Naive thymus-derived CD4-positive, alpha-beta T cell (primary cell): Measurements from ENCODE around the gene SAE1. TPM values are rescaled to one million over a fixed set of nuclear protein-coding genes. Genes with fewer than 3 reads are reported as not detected.

ENCODE experiments used
- ATAC-seq: fragments of 150-1000 bp; cut with Tn5 transposase; 2 replicates; pipeline ENCODE4 v1.10.0; 2021; ENCODE audit warnings: mild to moderate bottlenecking, moderate library complexity
- CTCF ChIA-PET: fragments of 350-600 bp; sonication (Branson Sonifier 250); formaldehyde crosslinking; loops from one replicate; lab custom pipeline; 2021; ENCODE audit warnings: antibody characterized with exemption; lab: Charles Lee
- POLR2A ChIA-PET: fragments of 350-600 bp; sonication (Branson Sonifier 250); formaldehyde crosslinking; loops from one replicate; lab custom pipeline; 2021; ENCODE audit warnings: antibody characterized with exemption, inconsistent platforms; lab: Charles Lee
- DNase-seq, 9 donors: peaks; one replicate each; pipeline versions ENCODE4 v3.0.0 to v3.0.0-alpha.2; 2020 to 2022; ENCODE audit warnings: mixed read lengths in 1 of 9
- H3K27ac ChIP-seq: one replicate; pipeline ENCODE4 v1.7.0; 2013; ENCODE audit warnings: mild to moderate bottlenecking, low read depth, low read length, moderate library complexity
- H3K27me3 ChIP-seq, 2 donors: one replicate each; pipeline ENCODE4 v1.7.0; 2013; ENCODE audit warnings: low read length in 2 of 2, mild to moderate bottlenecking in 2 of 2, moderate library complexity in 2 of 2; ENCODE audit not compliant: control insufficient read depth in 2 of 2, insufficient read depth in 2 of 2
- H3K36me3 ChIP-seq, 3 experiments: 1 replicate in 2 of 3; 2 replicates in 1 of 3; pipeline ENCODE4 v1.7.0; 2013; ENCODE audit warnings: low read length in 3 of 3, mild to moderate bottlenecking in 3 of 3, moderate library complexity in 1 of 3; ENCODE audit not compliant: insufficient read depth in 3 of 3, control insufficient read depth in 2 of 3
- H3K4me1 ChIP-seq, 2 donors: one replicate each; pipeline ENCODE4 v1.7.0; 2013; ENCODE audit warnings: low read length in 2 of 2, mild to moderate bottlenecking in 2 of 2, moderate library complexity in 1 of 2; ENCODE audit not compliant: control insufficient read depth in 2 of 2, insufficient read depth in 2 of 2
- H3K4me3 ChIP-seq: 2 replicates; pipeline ENCODE4 v1.7.0; 2013; ENCODE audit warnings: mild to moderate bottlenecking, low read length
- H3K9me3 ChIP-seq, 3 experiments: 1 replicate in 2 of 3; 2 replicates in 1 of 3; pipeline ENCODE4 v1.7.0; 2013; ENCODE audit warnings: low read length in 3 of 3; ENCODE audit not compliant: control insufficient read depth in 2 of 3
- H3K27ac Mint-ChIP-seq, 9 donors: one replicate each; pipeline ENCODE4 v1.8.0; 2020 to 2022; ENCODE audit warnings: mixed read lengths in 9 of 9, mild to moderate bottlenecking in 8 of 9, moderate library complexity in 5 of 9, inconsistent platforms in 2 of 9
- H3K27me3 Mint-ChIP-seq, 5 donors: one replicate each; pipeline ENCODE4 v1.8.0; 2021 to 2022; ENCODE audit warnings: mixed read lengths in 5 of 5, mild to moderate bottlenecking in 1 of 5
- H3K36me3 Mint-ChIP-seq, 5 donors: one replicate each; pipeline ENCODE4 v1.8.0; 2020 to 2022; ENCODE audit warnings: mixed read lengths in 5 of 5, mild to moderate bottlenecking in 3 of 5, inconsistent platforms in 1 of 5
- H3K4me1 Mint-ChIP-seq, 7 donors: one replicate each; pipeline ENCODE4 v1.8.0; 2020 to 2022; ENCODE audit warnings: mixed read lengths in 7 of 7, mild to moderate bottlenecking in 3 of 7, inconsistent platforms in 1 of 7
- H3K4me3 Mint-ChIP-seq, 10 donors: one replicate each; pipeline ENCODE4 v1.8.0; 2020 to 2022; ENCODE audit warnings: mild to moderate bottlenecking in 10 of 10, mixed read lengths in 10 of 10, moderate library complexity in 6 of 10, inconsistent platforms in 2 of 10
- H3K9me3 Mint-ChIP-seq, 11 donors: one replicate each; pipeline ENCODE4 v1.8.0; 2020 to 2022; ENCODE audit warnings: mixed read lengths in 11 of 11, mild to moderate bottlenecking in 4 of 11, inconsistent platforms in 1 of 11, moderate library complexity in 1 of 11
- intact Hi-C, 2 donors: fragments of 100-400 bp; cut with micrococcal nuclease; formaldehyde crosslinking; loops; one replicate each; pipeline ENCODE4 v1.15.1; 2023
- polyA plus RNA-seq, 2 donors: library from polyadenylated mRNA; unstranded; fragments of 300-500 nt; fragmentation: Illumina TruSeq; gene quantifications; one replicate each; pipeline ENCODE4 v1.2.3, GENCODE V29; 2021
- total RNA-seq, 6 experiments: library from RNA in 5 of 6; stranded (reverse) in 5 of 6; gene quantifications; 1 replicate in 5 of 6; 2 replicates in 1 of 6; pipeline ENCODE4 v1.2.3 and lab custom pipeline; 2021 to 2026

SAE1 gene
- total and polyA plus RNA-seq, 7 experiments from 2014 or later: 34.3 to 181 (median 50.0) TPM

DNA sequence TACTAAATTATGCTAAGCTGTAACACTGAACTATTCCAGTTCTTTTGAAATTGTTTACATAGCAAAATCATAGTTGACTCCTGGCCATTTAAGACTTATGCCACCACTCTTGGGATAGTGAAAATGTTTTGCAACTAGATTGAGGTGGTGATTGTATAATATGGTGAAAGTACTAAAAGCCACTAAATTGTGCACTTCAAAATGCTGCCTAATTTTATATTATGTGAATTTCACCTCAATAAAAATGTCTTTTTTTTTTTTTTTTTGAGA is 5.0 kb upstream of the SAE1 start:
- Mint-ChIP-seq H3K27me3 (peaks cover 0 to 8% (median 0%) of the 10 kb centered on the region in 5 donors), H3K36me3 (no peaks in the 10 kb centered on the region), H3K9me3 (peaks cover 0 to 3% (median 0%) of the 10 kb centered on the region in 11 donors), H3K4me3 (no peak overlapping the region), H3K27ac (no peak overlapping the region), H3K4me1 (peaks cover 4 to 14% (median 10%) of the 10 kb centered on the region in 7 donors)
- Histone ChIP-seq H3K9me3 (no peaks in the 10 kb centered on the region), H3K4me1 (peaks cover 0 to 4% of the 10 kb centered on the region in 2 donors), H3K27ac (no peak overlapping the region), H3K27me3 (no peaks in the 10 kb centered on the region), H3K36me3 (no peaks in the 10 kb centered on the region), H3K4me3 (no peak overlapping the region)
- no peak for ATAC-seq
- DNase-seq: peak in 1 of 9 donors; percentile 14
- intact Hi-C loops: loop anchor here (1.0 to 2.0 kb wide), 6 partner anchors 12 to 269 kb away; partner anchors contain the start of gene ZC3H4 (in 1 of the 2)
- POLR2A ChIA-PET: interaction anchor here (0.6 to 1.0 kb wide), 4 partner anchors 12 to 113 kb away, joined by 3 to 4 read pairs (median 3); partner anchors contain the start of gene ZC3H4
- CTCF ChIA-PET: interaction anchor here (0.6 to 2.6 kb wide), 17 partner anchors 10 to 260 kb away, joined by 3 to 40 read pairs (median 4); partner anchors contain the start of gene ZC3H4

DNA sequence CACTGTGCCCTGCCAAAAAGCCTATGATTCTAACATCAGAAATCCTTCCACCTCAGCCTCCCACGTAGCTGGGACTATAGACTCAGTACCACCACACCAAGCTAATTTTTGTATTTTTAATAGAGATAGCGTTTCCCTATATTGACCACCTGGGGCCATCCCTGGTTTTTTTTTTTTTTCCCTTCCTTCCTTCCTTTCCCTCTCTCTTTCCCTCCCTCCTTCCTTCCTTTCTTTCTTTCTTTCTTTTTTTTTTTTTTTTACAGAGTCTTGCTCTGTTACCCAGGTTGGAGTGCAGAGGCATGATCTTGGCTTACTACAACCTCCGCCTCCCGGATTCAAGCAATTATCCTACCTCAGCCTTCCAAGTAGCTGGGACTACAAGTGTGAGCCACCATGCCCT is 1.1 kb upstream of the SAE1 start:
- Histone ChIP-seq H3K4me1 (peaks cover 15 to 25% of the 10 kb centered on the region in 2 donors), H3K4me3 (no peak overlapping the region), H3K27ac (no peak overlapping the region), H3K36me3 (peaks cover 0 to 4% (median 0%) of the 10 kb centered on the region in 3 experiments), H3K9me3 (no peaks in the 10 kb centered on the region), H3K27me3 (no peaks in the 10 kb centered on the region)
- CTCF ChIA-PET: interaction anchor here (0.6 kb wide), 1 partner anchor 50 kb away, joined by 3 read pairs; no protein-coding TSS in a partner anchor
- peak overlapping the region in 1 of 10 donors; percentile 4 for H3K4me3 Mint-ChIP-seq
- POLR2A ChIA-PET: interaction anchor here (0.6 to 3.2 kb wide), 4 partner anchors 27 to 126 kb away, joined by 3 to 15 read pairs (median 4); no protein-coding TSS in a partner anchor
- H3K36me3 Mint-ChIP-seq: peaks cover 0 to 19% (median 7%) of the 10 kb centered on the region in 5 donors
- intact Hi-C loops: no loop called here
- H3K9me3 Mint-ChIP-seq: peaks cover 0 to 7% (median 0%) of the 10 kb centered on the region in 11 donors
- DNase-seq: no peak
- H3K4me1 Mint-ChIP-seq: peaks cover 35 to 50% (median 47%) of the 10 kb centered on the region in 7 donors
- H3K27me3 Mint-ChIP-seq: peaks cover 0 to 7% (median 0%) of the 10 kb centered on the region in 5 donors
- H3K27ac Mint-ChIP-seq: peak overlapping the region in 1 of 9 donors; percentile 41
- ATAC-seq: no peak

GRCh38 chr19:47130120-47130588 is 481 bp upstream of the SAE1 start:
- ChIA-PET POLR2A (interaction anchor here (0.6 to 3.2 kb wide), 8 partner anchors 27 to 145 kb away, joined by 3 to 15 read pairs (median 4); partner anchors contain the start of gene INAFM1), CTCF (interaction anchor here (1.9 to 3.2 kb wide), 3 partner anchors 57 to 115 kb away, joined by 5 to 26 read pairs (median 13); no protein-coding TSS in a partner anchor)
- H3K4me3 Mint-ChIP-seq: peak overlapping the region; percentile 92 to 100 (median 99)
- intact Hi-C loops: loop anchor here (1.0 to 2.0 kb wide), 5 partner anchors 16 to 114 kb away; partner anchors contain the start of gene ZC3H4 (in 2 of the 2)
- Histone ChIP-seq H3K36me3 (peaks cover 0 to 4% (median 0%) of the 10 kb centered on the region in 3 experiments), H3K9me3 (no peaks in the 10 kb centered on the region), H3K4me3 (peak overlapping the region; percentile 98), H3K27me3 (no peaks in the 10 kb centered on the region), H3K4me1 (peaks cover 13 to 25% of the 10 kb centered on the region in 2 donors), H3K27ac (peak overlapping the region; percentile 85)
- DNase-seq: no peak
- H3K36me3 Mint-ChIP-seq: peaks cover 0 to 21% (median 7%) of the 10 kb centered on the region in 5 donors
- H3K9me3 Mint-ChIP-seq: peaks cover 0 to 7% (median 0%) of the 10 kb centered on the region in 11 donors
- H3K27ac Mint-ChIP-seq: peak overlapping the region; percentile 87 to 97 (median 92)
- no peak for ATAC-seq
- peaks cover 39 to 53% (median 50%) of the 10 kb centered on the region in 7 donors for H3K4me1 Mint-ChIP-seq
- H3K27me3 Mint-ChIP-seq: peaks cover 0 to 7% (median 0%) of the 10 kb centered on the region in 5 donors

DNA sequence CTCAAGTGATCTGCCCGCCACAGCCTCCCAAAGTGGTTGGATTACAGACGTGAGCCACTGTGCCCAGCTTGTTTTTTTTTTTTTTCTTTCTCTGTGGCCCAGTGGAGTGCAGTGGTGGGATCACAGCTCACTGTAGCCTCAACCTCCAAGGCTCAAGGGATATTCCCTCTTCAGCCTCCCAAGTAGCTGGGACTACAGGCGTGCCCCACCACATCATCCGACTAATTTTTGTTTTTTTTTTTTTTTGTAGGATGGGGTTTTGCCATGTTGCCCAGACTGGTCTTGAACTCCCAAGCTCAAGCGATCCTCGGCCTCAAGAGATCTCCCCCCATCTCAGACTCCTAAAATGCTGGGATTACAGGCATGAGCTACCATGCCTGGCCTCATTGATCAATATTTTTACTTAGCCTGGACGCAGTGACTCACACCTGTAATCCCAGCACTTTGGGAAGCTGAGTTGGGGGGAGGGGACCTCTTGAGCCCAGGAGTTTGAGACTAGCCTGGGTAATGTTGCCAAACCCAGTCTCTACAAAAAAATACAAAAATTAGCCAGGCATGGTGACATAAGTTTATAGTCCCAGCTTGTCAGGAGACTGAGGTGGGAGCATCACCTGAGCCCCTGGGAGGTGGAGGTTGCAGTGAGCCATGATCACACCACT is 1.7 kb downstream of the SAE1 start:
- H3K4me1 ChIP-seq: peaks cover 11 to 25% of the 10 kb centered on the region in 2 donors
- H3K36me3 ChIP-seq: peaks cover 0 to 4% (median 0%) of the 10 kb centered on the region in 3 experiments
- H3K27me3 Mint-ChIP-seq: peaks cover 0 to 7% (median 0%) of the 10 kb centered on the region in 5 donors
- H3K4me1 Mint-ChIP-seq: peaks cover 51 to 69% (median 57%) of the 10 kb centered on the region in 7 donors
- H3K9me3 ChIP-seq: no peaks in the 10 kb centered on the region
- ChIA-PET CTCF (interaction anchor here (0.6 to 3.2 kb wide), 11 partner anchors 11 to 382 kb away, joined by 3 to 26 read pairs (median 5); no protein-coding TSS in a partner anchor), POLR2A (interaction anchor here (0.6 to 4.1 kb wide), 8 partner anchors 9 to 113 kb away, joined by 3 to 22 read pairs (median 8); partner anchors contain the start of gene ZC3H4)
- H3K27me3 ChIP-seq: no peaks in the 10 kb centered on the region
- H3K4me3 ChIP-seq: no peak overlapping the region
- intact Hi-C loops: no loop called here
- ATAC-seq (no peak), DNase-seq (no peak)
- peak overlapping the region in 4 of 9 donors; percentile 12 to 92 (median 86) for H3K27ac Mint-ChIP-seq
- H3K9me3 Mint-ChIP-seq: peaks cover 0 to 7% (median 0%) of the 10 kb centered on the region in 11 donors
- no peak overlapping the region for H3K27ac ChIP-seq
- H3K4me3 Mint-ChIP-seq: peak overlapping the region; percentile 92 to 100 (median 99)
- H3K36me3 Mint-ChIP-seq: peaks cover 0 to 28% (median 7%) of the 10 kb centered on the region in 5 donors

DNA sequence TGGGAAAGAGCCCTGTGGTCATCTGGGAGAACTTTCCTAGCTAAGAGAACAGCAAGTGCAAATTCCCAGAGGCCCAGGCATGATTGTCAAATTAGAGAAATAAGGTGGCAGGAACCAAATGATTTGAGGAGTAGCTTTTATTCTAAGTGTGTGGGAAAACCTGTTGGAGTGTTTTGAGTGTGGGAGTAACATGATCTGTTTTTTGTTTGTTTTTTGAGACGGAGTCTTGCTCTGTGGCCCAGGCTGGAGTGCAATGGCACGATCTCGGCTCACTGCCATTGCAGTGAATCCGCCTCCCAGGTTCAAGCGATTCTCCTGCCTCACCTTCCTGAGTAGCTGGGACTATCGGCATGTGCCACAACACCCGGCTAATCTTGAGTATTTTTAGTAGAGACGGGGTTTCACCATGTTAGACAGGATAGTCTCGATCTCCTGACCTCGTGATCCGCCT is 2.4 kb downstream of the SAE1 start:
- ChIA-PET CTCF (interaction anchor here (0.6 to 3.2 kb wide), 6 partner anchors 12 to 120 kb away, joined by 3 to 26 read pairs (median 10); no protein-coding TSS in a partner anchor), POLR2A (interaction anchor here (0.6 to 4.1 kb wide), 8 partner anchors 10 to 112 kb away, joined by 3 to 22 read pairs (median 9); partner anchors contain the start of gene ZC3H4)
- Mint-ChIP-seq H3K4me1 (peaks cover 51 to 69% (median 57%) of the 10 kb centered on the region in 7 donors), H3K27me3 (peaks cover 0 to 5% (median 0%) of the 10 kb centered on the region in 5 donors), H3K36me3 (peaks cover 0 to 28% (median 7%) of the 10 kb centered on the region in 5 donors), H3K27ac (peak overlapping the region in 6 of 9 donors; percentile 18 to 92 (median 70)), H3K9me3 (peaks cover 0 to 7% (median 0%) of the 10 kb centered on the region in 11 donors), H3K4me3 (peak overlapping the region; percentile 40 to 100 (median 94))
- H3K4me3 ChIP-seq: no peak overlapping the region
- no peak for ATAC-seq
- DNase-seq: no peak
- intact Hi-C loops: no loop called here
- H3K27ac ChIP-seq: no peak overlapping the region
- no peaks in the 10 kb centered on the region for H3K27me3 ChIP-seq
- no peaks in the 10 kb centered on the region for H3K9me3 ChIP-seq
- H3K4me1 ChIP-seq: peaks cover 11 to 25% of the 10 kb centered on the region in 2 donors
- H3K36me3 ChIP-seq: peaks cover 0 to 4% (median 0%) of the 10 kb centered on the region in 3 experiments

- Mint-ChIP-seq H3K36me3 (peaks cover 3 to 33% (median 7%) of the 10 kb centered on the region in 5 donors), H3K27me3 (peaks cover 0 to 5% (median 0%) of the 10 kb centered on the region in 5 donors), H3K4me1 (peaks cover 59 to 84% (median 65%) of the 10 kb centered on the region in 7 donors), H3K9me3 (peaks cover 0 to 7% (median 0%) of the 10 kb centered on the region in 11 donors), H3K4me3 (peak overlapping the region; percentile 3 to 100 (median 54)), H3K27ac (peak overlapping the region in 8 of 9 donors; percentile 0 to 87 (median 24))
- ChIA-PET POLR2A (interaction anchor here (0.9 to 4.1 kb wide), 2 partner anchors 11 to 76 kb away, joined by 3 to 22 read pairs; no protein-coding TSS in a partner anchor), CTCF (interaction anchor here (0.9 kb wide), 1 partner anchor 32 kb away, joined by 3 read pairs; no protein-coding TSS in a partner anchor)
- no peak overlapping the region for H3K27ac ChIP-seq
- ATAC-seq (no peak), DNase-seq (no peak)
- H3K4me3 ChIP-seq: no peak overlapping the region
- H3K27me3 ChIP-seq: no peaks in the 10 kb centered on the region
- peaks cover 0 to 4% (median 0%) of the 10 kb centered on the region in 3 experiments for H3K36me3 ChIP-seq
- intact Hi-C loops: no loop called here
- H3K4me1 ChIP-seq: peaks cover 11 to 25% of the 10 kb centered on the region in 2 donors
- H3K9me3 ChIP-seq: no peaks in the 10 kb centered on the region
Observed at GRCh38 chr19:47134545-47134944, 3.9 kb downstream of the SAE1 start.
